BLaER1 (cell line): ENCODE data around the gene SEC16A.

Experiments used
- H3K27ac ChIP-seq: shearing (Covaris generic); formaldehyde crosslinking; 2 replicates; pipeline ENCODE4 v1.8.1; 2022
- H3K27me3 ChIP-seq: shearing (Covaris generic); formaldehyde crosslinking; 2 replicates; pipeline ENCODE4 v1.8.1; 2022
- H3K36me3 ChIP-seq: shearing (Covaris generic); formaldehyde crosslinking; 2 replicates; pipeline ENCODE4 v1.8.1; 2022
- H3K4me1 ChIP-seq: shearing (Covaris generic); formaldehyde crosslinking; 2 replicates; pipeline ENCODE4 v1.8.1; 2022
- H3K4me2 ChIP-seq: shearing (Covaris generic); formaldehyde crosslinking; 2 replicates; pipeline ENCODE4 v1.8.1; 2022
- H3K4me3 ChIP-seq: shearing (Covaris generic); formaldehyde crosslinking; 2 replicates; pipeline ENCODE4 v1.8.1; 2022
- H3K9ac ChIP-seq: shearing (Covaris generic); formaldehyde crosslinking; 2 replicates; pipeline ENCODE4 v1.8.1; 2022
- H3K9me3 ChIP-seq: shearing (Covaris generic); formaldehyde crosslinking; 2 replicates; pipeline ENCODE4 v1.8.1; 2022
- H4K20me1 ChIP-seq: shearing (Covaris generic); formaldehyde crosslinking; 2 replicates; pipeline ENCODE4 v1.8.1; 2022
- Cebpa-rat ChIP-seq: shearing (Covaris generic); IDR thresholded peaks from 2 replicates; pipeline ENCODE4 v1.8.1; 2022

The SEC16A gene

GRCh38 chr9:136496801-136497620 is 14.2 kb upstream of the SEC16A start:
- Histone ChIP-seq H3K4me2 (no peak overlapping the region), H3K9me3 (no peaks in the 10 kb centered on the region), H3K36me3 (peaks cover 78% of the 10 kb centered on the region), H3K27me3 (no peaks in the 10 kb centered on the region), H3K4me3 (no peak overlapping the region), H3K4me1 (peaks cover 14% of the 10 kb centered on the region), H4K20me1 (peaks cover 70% of the 10 kb centered on the region), H3K9ac (no peak overlapping the region), H3K27ac (no peak overlapping the region)
- no peak for TF ChIP-seq Cebpa-rat

GRCh38 chr9:136496181-136496580 is 13.3 kb upstream of the SEC16A start:
- no peaks in the 10 kb centered on the region for H3K9me3 ChIP-seq
- peaks cover 70% of the 10 kb centered on the region for H3K36me3 ChIP-seq
- H4K20me1 ChIP-seq = peaks cover 70% of the 10 kb centered on the region
- no peak overlapping the region for H3K4me3 ChIP-seq
- H3K27me3 ChIP-seq = no peaks in the 10 kb centered on the region
- H3K4me1 ChIP-seq = peaks cover 14% of the 10 kb centered on the region
- no peak overlapping the region for H3K9ac ChIP-seq
- TF ChIP-seq Cebpa-rat = no peak
- H3K27ac ChIP-seq = no peak overlapping the region
- H3K4me2 ChIP-seq = no peak overlapping the region

GRCh38 chr9:136495238-136495800 is 12.5 kb upstream of the SEC16A start:
- Histone ChIP-seq H4K20me1 (peaks cover 64% of the 10 kb centered on the region), H3K36me3 (peaks cover 61% of the 10 kb centered on the region)

GRCh38 chr9:136494531-136495215 is 11.8 kb upstream of the SEC16A start:
- Histone ChIP-seq H3K4me3 (no peak overlapping the region), H3K27me3 (no peaks in the 10 kb centered on the region), H3K27ac (no peak overlapping the region), H3K9ac (peak overlapping the region; percentile 57), H3K4me1 (peaks cover 19% of the 10 kb centered on the region), H4K20me1 (peaks cover 57% of the 10 kb centered on the region), H3K36me3 (peaks cover 55% of the 10 kb centered on the region), H3K4me2 (peak overlapping the region; percentile 50), H3K9me3 (no peaks in the 10 kb centered on the region)
- no peak for TF ChIP-seq Cebpa-rat

More at GRCh38 chr9:136495238-136495800, 12.5 kb upstream of the SEC16A start:
- no peak for TF ChIP-seq Cebpa-rat
- Histone ChIP-seq H3K4me2 (no peak overlapping the region), H3K27me3 (no peaks in the 10 kb centered on the region), H3K9me3 (no peaks in the 10 kb centered on the region), H3K9ac (no peak overlapping the region), H3K4me3 (no peak overlapping the region), H3K27ac (no peak overlapping the region), H3K4me1 (peaks cover 18% of the 10 kb centered on the region)

GRCh38 chr9:136494012-136494411 is 11.2 kb upstream of the SEC16A start:
- Histone ChIP-seq H3K36me3 (peaks cover 48% of the 10 kb centered on the region), H3K4me1 (peaks cover 19% of the 10 kb centered on the region), H3K27me3 (no peaks in the 10 kb centered on the region), H3K4me3 (no peak overlapping the region), H3K9me3 (no peaks in the 10 kb centered on the region), H3K27ac (0 out of 2 replicates have a peak overlapping the region, but pooled peaks have one; percentile 18), H4K20me1 (peaks cover 53% of the 10 kb centered on the region), H3K9ac (peak overlapping the region; percentile 57), H3K4me2 (peak overlapping the region; percentile 50)
- TF ChIP-seq Cebpa-rat = no peak

GRCh38 chr9:136493567-136493971 is 10.7 kb upstream of the SEC16A start:
- no peak overlapping the region for H3K4me3 ChIP-seq
- H3K9ac ChIP-seq = no peak overlapping the region
- no peaks in the 10 kb centered on the region for H3K9me3 ChIP-seq
- peaks cover 44% of the 10 kb centered on the region for H3K36me3 ChIP-seq
- H3K4me2 ChIP-seq = 0 out of 2 replicates have a peak overlapping the region, but pooled peaks have one; percentile 50
- no peak for TF ChIP-seq Cebpa-rat
- H4K20me1 ChIP-seq = peaks cover 49% of the 10 kb centered on the region
- H3K27me3 ChIP-seq = no peaks in the 10 kb centered on the region
- no peak overlapping the region for H3K27ac ChIP-seq
- peaks cover 19% of the 10 kb centered on the region for H3K4me1 ChIP-seq

GRCh38 chr9:136492978-136493522 is 10.2 kb upstream of the SEC16A start:
- H3K4me2 ChIP-seq = no peak overlapping the region
- no peak overlapping the region for H3K4me3 ChIP-seq
- no peak overlapping the region for H3K27ac ChIP-seq
- no peaks in the 10 kb centered on the region for H3K27me3 ChIP-seq
- H3K9ac ChIP-seq = no peak overlapping the region
- peaks cover 46% of the 10 kb centered on the region for H4K20me1 ChIP-seq
- no peaks in the 10 kb centered on the region for H3K9me3 ChIP-seq
- peaks cover 19% of the 10 kb centered on the region for H3K4me1 ChIP-seq
- no peak for TF ChIP-seq Cebpa-rat
- H3K36me3 ChIP-seq = peaks cover 39% of the 10 kb centered on the region

GRCh38 chr9:136489731-136490130 is 6.9 kb upstream of the SEC16A start:
- Histone ChIP-seq H3K27ac (no peak overlapping the region), H3K27me3 (no peaks in the 10 kb centered on the region), H3K9me3 (no peaks in the 10 kb centered on the region), H4K20me1 (peaks cover 36% of the 10 kb centered on the region), H3K9ac (no peak overlapping the region), H3K36me3 (peaks cover 8% of the 10 kb centered on the region), H3K4me2 (no peak overlapping the region), H3K4me3 (no peak overlapping the region), H3K4me1 (peaks cover 25% of the 10 kb centered on the region)
- no peak for TF ChIP-seq Cebpa-rat

- no peak for TF ChIP-seq Cebpa-rat
Measured at GRCh38 chr9:136488247-136489214, 5.7 kb upstream of the SEC16A start.

More at GRCh38 chr9:136488247-136489214, 5.7 kb upstream of the SEC16A start:
- Histone ChIP-seq H3K27ac (no peak overlapping the region), H3K4me2 (no peak overlapping the region), H3K4me3 (no peak overlapping the region), H4K20me1 (peaks cover 35% of the 10 kb centered on the region), H3K36me3 (0 out of 2 replicates have a peak, but pooled peaks cover 7% of the 10 kb centered on the region), H3K4me1 (peaks cover 24% of the 10 kb centered on the region), H3K9me3 (no peaks in the 10 kb centered on the region), H3K27me3 (no peaks in the 10 kb centered on the region), H3K9ac (no peak overlapping the region)
